ENCODE data around the gene IFNA4.
"Not testable (repeated sequence)": the region's sequence is repeated elsewhere in the genome, so short reads cannot be mapped to it uniquely, and the experiment has no call there.

DNA sequence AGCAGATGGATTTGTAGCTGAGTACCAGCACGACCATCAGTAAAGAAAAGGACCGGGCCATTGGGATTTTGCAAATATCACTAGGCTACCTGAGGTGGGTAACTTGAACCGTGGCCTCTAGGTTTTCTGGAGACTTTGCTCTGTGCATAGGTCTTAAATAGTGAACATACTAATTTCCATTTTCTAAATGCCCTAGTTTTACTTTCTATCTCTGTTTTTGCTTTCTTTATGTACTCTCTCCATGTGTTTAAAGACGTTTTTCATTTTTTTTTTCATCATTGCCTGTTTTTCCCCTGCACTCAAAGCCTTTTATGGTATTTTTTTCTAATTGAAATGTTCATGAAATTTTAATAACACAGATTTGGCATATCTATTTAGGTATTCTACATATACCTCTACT lies 14.7 kb upstream of the IFNA4 start, which contains the start of gene IFNA7:
- TF ChIP-seq, protein P1, sequence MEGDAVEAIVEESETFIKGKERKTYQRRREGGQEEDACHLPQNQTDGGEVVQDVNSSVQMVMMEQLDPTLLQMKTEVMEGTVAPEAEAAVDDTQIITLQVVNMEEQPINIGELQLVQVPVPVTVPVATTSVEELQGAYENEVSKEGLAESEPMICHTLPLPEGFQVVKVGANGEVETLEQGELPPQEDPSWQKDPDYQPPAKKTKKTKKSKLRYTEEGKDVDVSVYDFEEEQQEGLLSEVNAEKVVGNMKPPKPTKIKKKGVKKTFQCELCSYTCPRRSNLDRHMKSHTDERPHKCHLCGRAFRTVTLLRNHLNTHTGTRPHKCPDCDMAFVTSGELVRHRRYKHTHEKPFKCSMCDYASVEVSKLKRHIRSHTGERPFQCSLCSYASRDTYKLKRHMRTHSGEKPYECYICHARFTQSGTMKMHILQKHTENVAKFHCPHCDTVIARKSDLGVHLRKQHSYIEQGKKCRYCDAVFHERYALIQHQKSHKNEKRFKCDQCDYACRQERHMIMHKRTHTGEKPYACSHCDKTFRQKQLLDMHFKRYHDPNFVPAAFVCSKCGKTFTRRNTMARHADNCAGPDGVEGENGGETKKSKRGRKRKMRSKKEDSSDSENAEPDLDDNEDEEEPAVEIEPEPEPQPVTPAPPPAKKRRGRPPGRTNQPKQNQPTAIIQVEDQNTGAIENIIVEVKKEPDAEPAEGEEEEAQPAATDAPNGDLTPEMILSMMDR (IDR thresholded peaks at IDR 0.05; ENCODE audit: low read length) = not testable (repeated sequence)
- not testable (repeated sequence) for TF ChIP-seq EZH2 (optimal IDR thresholded peaks at IDR 0.05; ENCODE audit: low read depth, low read length); EZH2phosphoT487 (IDR thresholded peaks at IDR 0.05; ENCODE audit: low read length)
